ENCODE results near the gene SOS2.

GRCh38 chr14:50228313-50228712 lies 3.1 kb downstream of the SOS2 start:
- no peak for TF ChIP-seq CTCF (IDR thresholded peaks at IDR 0.05)
- no peak for TF ChIP-seq POLR2A (IDR thresholded peaks at IDR 0.05)
